ENCODE measurements around the gene SH3GL1.
"Not testable (repeated sequence)": the region's sequence is repeated elsewhere in the genome, so short reads cannot be mapped to it uniquely, and the experiment has no call there.

SH3GL1 gene

GRCh38 chr19:4362831-4363545 lies 37.4 kb downstream of the SH3GL1 start:
- DNase-seq (ENCODE audit: low read depth), result no peak

GRCh38 chr19:4362101-4362828 lies 38.1 kb downstream of the SH3GL1 start:
- DNase-seq (ENCODE audit: low read depth), result no peak

GRCh38 chr19:4361152-4362046 lies 38.9 kb downstream of the SH3GL1 start:
- peak; percentile 57 for DNase-seq (ENCODE audit: low read depth)

GRCh38 chr19:4360641-4361151 lies 39.7 kb downstream of the SH3GL1 start:
- DNase-seq (ENCODE audit: low read depth), result no peak

GRCh38 chr19:4360081-4360569 lies 40.2 kb downstream of the SH3GL1 start:
- DNase-seq (ENCODE audit: low read depth), result no peak

GRCh38 chr19:4359627-4360000 lies 40.7 kb downstream of the SH3GL1 start:
- DNase-seq (ENCODE audit: low read depth), result no peak

GRCh38 chr19:4358709-4359626 lies 41.4 kb downstream of the SH3GL1 start:
- DNase-seq (ENCODE audit: low read depth), result no peak

GRCh38 chr19:4357921-4358326 lies 42.4 kb downstream of the SH3GL1 start:
- no peak for DNase-seq (ENCODE audit: low read depth)

- no peak for DNase-seq (ENCODE audit: low read depth)
Observed at GRCh38 chr19:4357095-4357797, 43.1 kb downstream of the SH3GL1 start.

GRCh38 chr19:4354897-4355296 lies 45.5 kb downstream of the SH3GL1 start:
- no peak for DNase-seq (ENCODE audit: low read depth)

GRCh38 chr19:4354282-4354681 lies 46.1 kb downstream of the SH3GL1 start:
- DNase-seq (ENCODE audit: low read depth), result no peak

GRCh38 chr19:4352701-4353121 lies 47.6 kb downstream of the SH3GL1 start:
- peak; percentile 61 for DNase-seq (ENCODE audit: low read depth)

GRCh38 chr19:4350726-4351125 lies 49.6 kb downstream of the SH3GL1 start:
- DNase-seq (ENCODE audit: low read depth), result no peak

GRCh38 chr19:4350111-4350510 lies 50.2 kb downstream of the SH3GL1 start:
- DNase-seq (ENCODE audit: low read depth), result no peak

- not testable (repeated sequence) for DNase-seq (ENCODE audit: low read depth)
Observed at GRCh38 chr19:4349225-4349624, 51.1 kb downstream of the SH3GL1 start.

GRCh38 chr19:4347521-4347920 lies 52.8 kb downstream of the SH3GL1 start:
- DNase-seq (ENCODE audit: low read depth), result no peak

- DNase-seq (ENCODE audit: low read depth), result no peak
Observed at GRCh38 chr19:4346020-4346383, 54.3 kb downstream of the SH3GL1 start.

- DNase-seq (ENCODE audit: low read depth), result no peak
Observed at GRCh38 chr19:4345342-4346019, 54.9 kb downstream of the SH3GL1 start.

- peak; percentile 68 for DNase-seq (ENCODE audit: low read depth)
Observed at GRCh38 chr19:4343370-4344307, 56.7 kb downstream of the SH3GL1 start, which contains the start of gene MPND. Gene MPND (plus strand): TSS chr19:4343562. CDS start chr19:4343594, 32 bp downstream.

Data from amniotic epithelial cell (primary cell).